Stimulated activated naive CD8-positive, alpha-beta T cell treated with anti-CD3 and anti-CD28 coated beads, Interleukin-15, amount 100 ng/mL, for 72 hours (primary cell): ENCODE results near the gene LCN1.

ENCODE experiments used
- ATAC-seq: fragments of 150-1000 bp; cut with Tn5 transposase; 2 replicates; pipeline ENCODE4 v1.10.0; 2021; ENCODE audit warnings: mild to moderate bottlenecking, moderate library complexity
- DNase-seq, 2 donors: peaks; one replicate each; pipeline ENCODE4 v3.0.0; 2021 to 2022
- H3K27ac Mint-ChIP-seq, 2 donors: one replicate each; pipeline ENCODE4 v1.8.0; 2022; ENCODE audit warnings: mild to moderate bottlenecking in 2 of 2, mixed read lengths in 2 of 2, moderate library complexity in 2 of 2
- H3K27me3 Mint-ChIP-seq: one replicate; pipeline ENCODE4 v1.8.0; 2022; ENCODE audit warnings: mixed read lengths
- H3K4me1 Mint-ChIP-seq: one replicate; pipeline ENCODE4 v1.8.0; 2022; ENCODE audit warnings: mild to moderate bottlenecking, mixed read lengths
- H3K4me3 Mint-ChIP-seq, 2 donors: one replicate each; pipeline ENCODE4 v1.8.0; 2022; ENCODE audit warnings: mild to moderate bottlenecking in 2 of 2, mixed read lengths in 2 of 2, moderate library complexity in 1 of 2
- H3K9me3 Mint-ChIP-seq, 2 donors: one replicate each; pipeline ENCODE4 v1.8.0; 2022; ENCODE audit warnings: mixed read lengths in 2 of 2

Gene LCN1

GRCh38 chr9:135520916-135521607 lies at the start of gene LCN1:
LCN1 (plus strand) TSS chr9:135521440; CDS start chr9:135521498, 58 bp downstream.
- H3K9me3 Mint-ChIP-seq: no peaks in the 10 kb centered on the region
- peaks cover 6% of the 10 kb centered on the region for H3K4me1 Mint-ChIP-seq
- H3K27ac Mint-ChIP-seq: peak within 1 kb of the TSS; percentile 10 to 19
- no peak for DNase-seq
- ATAC-seq: no peak
- H3K4me3 Mint-ChIP-seq: no peak within 1 kb of the TSS
- H3K27me3 Mint-ChIP-seq: peaks cover 35% of the 10 kb centered on the region

- no peaks in the 10 kb centered on the region for H3K9me3 Mint-ChIP-seq
- no peaks in the 10 kb centered on the region for H3K4me1 Mint-ChIP-seq
- DNase-seq (no peak), ATAC-seq (no peak)
- H3K27ac Mint-ChIP-seq: no peak overlapping the region
- H3K4me3 Mint-ChIP-seq: no peak overlapping the region
- peaks cover 72% of the 10 kb centered on the region for H3K27me3 Mint-ChIP-seq
Measured at GRCh38 chr9:135471791-135472640, 49.2 kb upstream of the LCN1 start.

GRCh38 chr9:135473972-135474543 lies 47.2 kb upstream of the LCN1 start:
- Mint-ChIP-seq H3K27me3 (peaks cover 81% of the 10 kb centered on the region), H3K4me1 (peaks cover 6% of the 10 kb centered on the region), H3K27ac (no peak overlapping the region), H3K9me3 (no peaks in the 10 kb centered on the region), H3K4me3 (no peak overlapping the region)
- DNase-seq (no peak), ATAC-seq (no peak)

GRCh38 chr9:135474915-135475314 lies 46.3 kb upstream of the LCN1 start:
- peaks cover 6% of the 10 kb centered on the region for H3K4me1 Mint-ChIP-seq
- H3K27ac Mint-ChIP-seq: no peak overlapping the region
- peaks cover 78% of the 10 kb centered on the region for H3K27me3 Mint-ChIP-seq
- no peak overlapping the region for H3K4me3 Mint-ChIP-seq
- ATAC-seq: peak; percentile 61
- no peaks in the 10 kb centered on the region for H3K9me3 Mint-ChIP-seq
- DNase-seq: no peak

GRCh38 chr9:135476561-135477355 lies 44.5 kb upstream of the LCN1 start:
- DNase-seq (no peak), ATAC-seq (no peak)
- no peaks in the 10 kb centered on the region for H3K9me3 Mint-ChIP-seq
- H3K4me3 Mint-ChIP-seq: no peak overlapping the region
- peaks cover 6% of the 10 kb centered on the region for H3K4me1 Mint-ChIP-seq
- H3K27me3 Mint-ChIP-seq: peaks cover 80% of the 10 kb centered on the region
- no peak overlapping the region for H3K27ac Mint-ChIP-seq

- peak overlapping the region in 1 of 2 donors; percentile 21 for H3K4me3 Mint-ChIP-seq
- peaks cover 6% of the 10 kb centered on the region for H3K4me1 Mint-ChIP-seq
- ATAC-seq (no peak), DNase-seq (no peak)
- H3K27me3 Mint-ChIP-seq: peaks cover 79% of the 10 kb centered on the region
- no peaks in the 10 kb centered on the region for H3K9me3 Mint-ChIP-seq
- no peak overlapping the region for H3K27ac Mint-ChIP-seq
Measured at GRCh38 chr9:135478191-135478590, 43.0 kb upstream of the LCN1 start.

GRCh38 chr9:135478829-135479468 lies 42.3 kb upstream of the LCN1 start:
- peak; percentile 28 for ATAC-seq
- Mint-ChIP-seq H3K9me3 (no peaks in the 10 kb centered on the region), H3K4me3 (peak overlapping the region; percentile 87 to 91), H3K27ac (peak overlapping the region in 1 of 2 donors; percentile 49), H3K27me3 (peaks cover 81% of the 10 kb centered on the region), H3K4me1 (peaks cover 6% of the 10 kb centered on the region)
- DNase-seq: no peak

- ATAC-seq (peak; percentile 44), DNase-seq (no peak)
- Mint-ChIP-seq H3K9me3 (no peaks in the 10 kb centered on the region), H3K27ac (peak within 1 kb of the TSS in 1 of 2 donors; percentile 49), H3K4me1 (peaks cover 6% of the 10 kb centered on the region), H3K27me3 (peaks cover 79% of the 10 kb centered on the region), H3K4me3 (peak within 1 kb of the TSS; percentile 87 to 91)
Measured at GRCh38 chr9:135479469-135480052, 41.7 kb upstream of the LCN1 start, which contains the start of gene PPP1R26. PPP1R26 (plus strand) TSS chr9:135479782; CDS start chr9:135484511, 4,729 bp downstream.

GRCh38 chr9:135480071-135480939 lies 40.9 kb upstream of the LCN1 start:
- H3K27ac Mint-ChIP-seq: no peak overlapping the region
- peak; percentile 58 for ATAC-seq
- peak overlapping the region; percentile 22 to 41 for H3K4me3 Mint-ChIP-seq
- DNase-seq: no peak
- peaks cover 83% of the 10 kb centered on the region for H3K27me3 Mint-ChIP-seq
- no peaks in the 10 kb centered on the region for H3K9me3 Mint-ChIP-seq
- H3K4me1 Mint-ChIP-seq: peaks cover 6% of the 10 kb centered on the region

GRCh38 chr9:135480940-135481310 lies 40.3 kb upstream of the LCN1 start:
- DNase-seq: no peak
- Mint-ChIP-seq H3K27ac (no peak overlapping the region), H3K4me3 (no peak overlapping the region), H3K4me1 (peaks cover 6% of the 10 kb centered on the region), H3K9me3 (no peaks in the 10 kb centered on the region), H3K27me3 (peaks cover 80% of the 10 kb centered on the region)
- ATAC-seq: peak; percentile 51

- no peak overlapping the region for H3K4me3 Mint-ChIP-seq
- H3K27ac Mint-ChIP-seq: no peak overlapping the region
- H3K27me3 Mint-ChIP-seq: peaks cover 68% of the 10 kb centered on the region
- peaks cover 6% of the 10 kb centered on the region for H3K4me1 Mint-ChIP-seq
- ATAC-seq (no peak), DNase-seq (no peak)
- H3K9me3 Mint-ChIP-seq: no peaks in the 10 kb centered on the region
Measured at GRCh38 chr9:135482015-135482754, 39.1 kb upstream of the LCN1 start.

GRCh38 chr9:135484460-135485277 lies 36.6 kb upstream of the LCN1 start:
- ATAC-seq (no peak), DNase-seq (no peak)
- Mint-ChIP-seq H3K27me3 (peaks cover 48% of the 10 kb centered on the region), H3K9me3 (no peaks in the 10 kb centered on the region), H3K4me3 (no peak overlapping the region), H3K27ac (no peak overlapping the region), H3K4me1 (no peaks in the 10 kb centered on the region)

GRCh38 chr9:135485385-135485784 lies 35.9 kb upstream of the LCN1 start:
- Mint-ChIP-seq H3K4me3 (no peak overlapping the region), H3K4me1 (no peaks in the 10 kb centered on the region), H3K27ac (no peak overlapping the region), H3K27me3 (peaks cover 47% of the 10 kb centered on the region), H3K9me3 (no peaks in the 10 kb centered on the region)
- DNase-seq (no peak), ATAC-seq (no peak)
